H1 (cell line): Measurements from ENCODE around the gene CBLC. TPM values are rescaled to one million over a fixed set of nuclear protein-coding genes. Genes with fewer than 3 reads are reported as not detected.

ENCODE experiments used
- KDM5A ChIP-seq: fragments of 200-600 bp; IDR thresholded peaks from 2 replicates; pipeline ENCODE4 v1.7.1; 2012; ENCODE audit warnings: mild to moderate bottlenecking, low read length, inconsistent platforms, mixed read lengths
- TAF1 ChIP-seq: IDR thresholded peaks from 2 replicates; pipeline ENCODE4 v1.6.1; 2011; ENCODE audit warnings: mild to moderate bottlenecking, low read depth, low read length
- polyA plus RNA-seq, 7 experiments: library from polyadenylated mRNA; depleted of rRNA in 3 of 7; stranded (reverse) in 5 of 7; unstranded in 2 of 7; fragments of >200 nt in 5 of 7; fragments of 200-250 nt in 2 of 7; gene quantifications; 1 replicate in 5 of 7; 2 replicates in 1 of 7; 4 replicates in 1 of 7; pipeline versions ENCODE4 v1.2.1 to v1.2.3, GENCODE V29; 2011 to 2013; ENCODE audit warnings: missing spikeins in 2 of 7, mixed read lengths in 2 of 7
- total RNA-seq: library from RNA; stranded (reverse); fragmentation: NEBNext Ultra II Directional; extraction: Animal tissue kit (Norgen Biotek cat#: 25700); gene quantifications from 2 replicates; pipeline ENCODE4 v1.2.1, GENCODE V29; 2021
- TF ChIP-seq, protein P1 (sequence below): fragments of 300-600 bp; sonication (generic); IDR thresholded peaks from 2 replicates; pipeline ENCODE4 v1.7.1; 2012; ENCODE audit warnings: low read length, moderate library complexity, mild to moderate bottlenecking, inconsistent platforms; ENCODE audit not compliant: insufficient replicate concordance

CBLC gene
- total and polyA plus RNA-seq, 2 of the 8 experiments (the other 6 are each of a cell fraction or from before 2014, with no cell fraction given): 17.4 to 35.7 TPM

DNA sequence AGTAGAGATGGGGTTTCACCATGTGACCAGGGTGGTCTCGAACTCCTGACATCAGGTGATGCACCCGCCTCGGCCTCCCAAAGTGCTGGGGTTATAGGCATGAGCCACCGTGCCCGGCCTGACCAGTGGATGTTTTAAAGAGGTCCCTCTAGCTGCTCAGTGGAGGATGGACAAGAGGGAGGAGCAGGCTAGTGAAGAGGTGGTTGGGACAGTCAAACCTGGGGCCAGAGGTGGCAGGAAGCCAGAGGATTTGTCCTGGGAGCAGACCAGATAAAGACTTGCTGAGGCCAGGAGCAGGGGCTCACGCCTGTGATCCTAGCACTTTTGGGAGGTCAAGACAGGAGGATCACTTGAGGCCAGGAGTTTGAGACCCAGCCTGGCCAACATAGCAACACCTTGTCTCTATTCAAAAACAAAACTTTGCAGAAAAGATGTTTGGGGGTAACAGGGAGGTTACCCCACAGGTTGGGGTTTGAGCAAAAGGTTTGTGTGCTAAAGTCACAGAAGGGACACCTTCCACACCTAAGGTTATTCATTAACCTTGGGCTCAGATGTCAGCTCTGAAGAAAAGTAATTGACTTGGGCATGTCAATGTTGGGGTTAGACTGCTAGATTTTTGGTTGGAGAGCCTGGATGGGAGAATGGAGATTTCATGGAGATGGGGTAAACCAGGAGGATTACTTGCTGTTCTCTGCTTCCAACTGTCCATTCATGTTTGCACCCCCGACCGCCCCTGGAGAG lies 40.2 kb downstream of the CBLC start (continued):
- TF ChIP-seq, protein P1, sequence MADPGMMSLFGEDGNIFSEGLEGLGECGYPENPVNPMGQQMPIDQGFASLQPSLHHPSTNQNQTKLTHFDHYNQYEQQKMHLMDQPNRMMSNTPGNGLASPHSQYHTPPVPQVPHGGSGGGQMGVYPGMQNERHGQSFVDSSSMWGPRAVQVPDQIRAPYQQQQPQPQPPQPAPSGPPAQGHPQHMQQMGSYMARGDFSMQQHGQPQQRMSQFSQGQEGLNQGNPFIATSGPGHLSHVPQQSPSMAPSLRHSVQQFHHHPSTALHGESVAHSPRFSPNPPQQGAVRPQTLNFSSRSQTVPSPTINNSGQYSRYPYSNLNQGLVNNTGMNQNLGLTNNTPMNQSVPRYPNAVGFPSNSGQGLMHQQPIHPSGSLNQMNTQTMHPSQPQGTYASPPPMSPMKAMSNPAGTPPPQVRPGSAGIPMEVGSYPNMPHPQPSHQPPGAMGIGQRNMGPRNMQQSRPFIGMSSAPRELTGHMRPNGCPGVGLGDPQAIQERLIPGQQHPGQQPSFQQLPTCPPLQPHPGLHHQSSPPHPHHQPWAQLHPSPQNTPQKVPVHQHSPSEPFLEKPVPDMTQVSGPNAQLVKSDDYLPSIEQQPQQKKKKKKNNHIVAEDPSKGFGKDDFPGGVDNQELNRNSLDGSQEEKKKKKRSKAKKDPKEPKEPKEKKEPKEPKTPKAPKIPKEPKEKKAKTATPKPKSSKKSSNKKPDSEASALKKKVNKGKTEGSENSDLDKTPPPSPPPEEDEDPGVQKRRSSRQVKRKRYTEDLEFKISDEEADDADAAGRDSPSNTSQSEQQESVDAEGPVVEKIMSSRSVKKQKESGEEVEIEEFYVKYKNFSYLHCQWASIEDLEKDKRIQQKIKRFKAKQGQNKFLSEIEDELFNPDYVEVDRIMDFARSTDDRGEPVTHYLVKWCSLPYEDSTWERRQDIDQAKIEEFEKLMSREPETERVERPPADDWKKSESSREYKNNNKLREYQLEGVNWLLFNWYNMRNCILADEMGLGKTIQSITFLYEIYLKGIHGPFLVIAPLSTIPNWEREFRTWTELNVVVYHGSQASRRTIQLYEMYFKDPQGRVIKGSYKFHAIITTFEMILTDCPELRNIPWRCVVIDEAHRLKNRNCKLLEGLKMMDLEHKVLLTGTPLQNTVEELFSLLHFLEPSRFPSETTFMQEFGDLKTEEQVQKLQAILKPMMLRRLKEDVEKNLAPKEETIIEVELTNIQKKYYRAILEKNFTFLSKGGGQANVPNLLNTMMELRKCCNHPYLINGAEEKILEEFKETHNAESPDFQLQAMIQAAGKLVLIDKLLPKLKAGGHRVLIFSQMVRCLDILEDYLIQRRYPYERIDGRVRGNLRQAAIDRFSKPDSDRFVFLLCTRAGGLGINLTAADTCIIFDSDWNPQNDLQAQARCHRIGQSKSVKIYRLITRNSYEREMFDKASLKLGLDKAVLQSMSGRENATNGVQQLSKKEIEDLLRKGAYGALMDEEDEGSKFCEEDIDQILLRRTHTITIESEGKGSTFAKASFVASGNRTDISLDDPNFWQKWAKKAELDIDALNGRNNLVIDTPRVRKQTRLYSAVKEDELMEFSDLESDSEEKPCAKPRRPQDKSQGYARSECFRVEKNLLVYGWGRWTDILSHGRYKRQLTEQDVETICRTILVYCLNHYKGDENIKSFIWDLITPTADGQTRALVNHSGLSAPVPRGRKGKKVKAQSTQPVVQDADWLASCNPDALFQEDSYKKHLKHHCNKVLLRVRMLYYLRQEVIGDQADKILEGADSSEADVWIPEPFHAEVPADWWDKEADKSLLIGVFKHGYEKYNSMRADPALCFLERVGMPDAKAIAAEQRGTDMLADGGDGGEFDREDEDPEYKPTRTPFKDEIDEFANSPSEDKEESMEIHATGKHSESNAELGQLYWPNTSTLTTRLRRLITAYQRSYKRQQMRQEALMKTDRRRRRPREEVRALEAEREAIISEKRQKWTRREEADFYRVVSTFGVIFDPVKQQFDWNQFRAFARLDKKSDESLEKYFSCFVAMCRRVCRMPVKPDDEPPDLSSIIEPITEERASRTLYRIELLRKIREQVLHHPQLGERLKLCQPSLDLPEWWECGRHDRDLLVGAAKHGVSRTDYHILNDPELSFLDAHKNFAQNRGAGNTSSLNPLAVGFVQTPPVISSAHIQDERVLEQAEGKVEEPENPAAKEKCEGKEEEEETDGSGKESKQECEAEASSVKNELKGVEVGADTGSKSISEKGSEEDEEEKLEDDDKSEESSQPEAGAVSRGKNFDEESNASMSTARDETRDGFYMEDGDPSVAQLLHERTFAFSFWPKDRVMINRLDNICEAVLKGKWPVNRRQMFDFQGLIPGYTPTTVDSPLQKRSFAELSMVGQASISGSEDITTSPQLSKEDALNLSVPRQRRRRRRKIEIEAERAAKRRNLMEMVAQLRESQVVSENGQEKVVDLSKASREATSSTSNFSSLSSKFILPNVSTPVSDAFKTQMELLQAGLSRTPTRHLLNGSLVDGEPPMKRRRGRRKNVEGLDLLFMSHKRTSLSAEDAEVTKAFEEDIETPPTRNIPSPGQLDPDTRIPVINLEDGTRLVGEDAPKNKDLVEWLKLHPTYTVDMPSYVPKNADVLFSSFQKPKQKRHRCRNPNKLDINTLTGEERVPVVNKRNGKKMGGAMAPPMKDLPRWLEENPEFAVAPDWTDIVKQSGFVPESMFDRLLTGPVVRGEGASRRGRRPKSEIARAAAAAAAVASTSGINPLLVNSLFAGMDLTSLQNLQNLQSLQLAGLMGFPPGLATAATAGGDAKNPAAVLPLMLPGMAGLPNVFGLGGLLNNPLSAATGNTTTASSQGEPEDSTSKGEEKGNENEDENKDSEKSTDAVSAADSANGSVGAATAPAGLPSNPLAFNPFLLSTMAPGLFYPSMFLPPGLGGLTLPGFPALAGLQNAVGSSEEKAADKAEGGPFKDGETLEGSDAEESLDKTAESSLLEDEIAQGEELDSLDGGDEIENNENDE: no peak
- no peak for TF ChIP-seq KDM5A
- TF ChIP-seq TAF1: no peak
